ENCODE results near the gene RAB36. TPM values are rescaled to one million over a fixed set of nuclear protein-coding genes. Genes with fewer than 3 reads are reported as not detected.

Gene RAB36
- polyA plus RNA-seq, 1 donor from 2014 or later, result 3.2 TPM

DNA sequence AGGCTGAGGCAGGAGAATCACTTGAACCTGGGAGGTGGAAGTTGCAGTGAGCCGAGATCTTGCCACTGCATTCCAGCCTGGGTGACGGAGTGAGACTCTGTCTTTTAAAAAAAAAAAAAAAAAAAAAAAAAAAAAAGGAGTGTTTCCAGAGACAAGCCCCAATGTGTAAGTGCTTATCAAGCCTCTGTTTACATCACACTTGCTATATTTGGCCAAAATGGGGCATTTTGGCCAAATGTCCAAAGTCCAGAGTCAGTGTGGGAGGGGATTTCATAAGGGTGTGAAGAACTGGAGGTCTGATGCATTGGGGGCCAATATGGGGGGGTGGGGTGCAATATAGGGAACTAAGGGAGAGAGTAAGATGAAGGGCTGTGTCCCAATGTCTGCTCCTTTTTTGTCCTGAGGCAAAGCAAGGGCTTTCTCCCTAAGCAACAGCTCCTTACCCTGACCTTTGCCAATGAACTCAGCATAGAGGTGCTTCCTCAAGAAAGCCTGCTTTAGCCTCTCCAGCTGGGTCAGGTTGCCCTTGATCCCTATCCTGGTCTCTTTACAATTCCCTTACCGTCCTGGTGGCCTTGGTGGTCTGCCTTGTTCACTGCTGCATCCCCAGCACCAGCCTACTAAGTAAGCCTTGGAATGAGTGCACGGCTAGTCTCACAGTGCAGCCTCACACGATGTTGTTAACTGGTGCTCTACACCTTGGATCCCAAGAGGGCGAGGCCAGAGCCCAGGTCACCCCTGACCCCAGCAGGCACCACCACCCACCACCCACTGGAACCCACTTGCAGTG, 21.0 kb downstream of the RAB36 start:
- Histone ChIP-seq H4K20me1 (ENCODE audit: insufficient read depth) (no peaks in the 10 kb centered on the region), H3K4me3 (ENCODE audit: low read length) (no peak overlapping the region), H3K27me3 (ENCODE audit: insufficient read depth, low read depth, low read length) (no peaks in the 10 kb centered on the region), H3K27ac (ENCODE audit: low read length) (no peak overlapping the region), H2AFZ (ENCODE audit: low read depth, low read length) (no peak overlapping the region), H3K9me2 (ENCODE audit: insufficient read depth, low read length) (no peaks in the 10 kb centered on the region), H3K9me3 (ENCODE audit: low read length) (no peaks in the 10 kb centered on the region), H3K79me2 (replicated peaks; ENCODE audit: insufficient read depth, low read length) (no peaks in the 10 kb centered on the region), H3K4me2 (ENCODE audit: low read length) (no peak overlapping the region), H3F3A (ENCODE audit: insufficient read depth, low read length, poor library complexity, severe bottlenecking) (no peaks in the 10 kb centered on the region), H3K9ac (ENCODE audit: low read length) (no peak overlapping the region), H3K36me3 (ENCODE audit: insufficient read depth, low read length) (no peaks in the 10 kb centered on the region)
- TF ChIP-seq EZH2 (IDR thresholded peaks at IDR 0.05; ENCODE audit: borderline replicate concordance, insufficient read depth, low read length, poor library complexity, severe bottlenecking), result no peak
- TF ChIP-seq SMC3 (conservative IDR thresholded peaks at IDR 0.05; ENCODE audit: poor library complexity), result no peak
- no peak for TF ChIP-seq POLR2AphosphoS5 (IDR thresholded peaks at IDR 0.05)
- TF ChIP-seq RAD21 (conservative IDR thresholded peaks at IDR 0.05), result no peak
- TF ChIP-seq MXI1 (conservative IDR thresholded peaks at IDR 0.05; ENCODE audit: poor library complexity, severe bottlenecking), result no peak
- TF ChIP-seq TAF1 (IDR thresholded peaks at IDR 0.05; ENCODE audit: low read depth), result no peak
- TF ChIP-seq, protein P1, sequence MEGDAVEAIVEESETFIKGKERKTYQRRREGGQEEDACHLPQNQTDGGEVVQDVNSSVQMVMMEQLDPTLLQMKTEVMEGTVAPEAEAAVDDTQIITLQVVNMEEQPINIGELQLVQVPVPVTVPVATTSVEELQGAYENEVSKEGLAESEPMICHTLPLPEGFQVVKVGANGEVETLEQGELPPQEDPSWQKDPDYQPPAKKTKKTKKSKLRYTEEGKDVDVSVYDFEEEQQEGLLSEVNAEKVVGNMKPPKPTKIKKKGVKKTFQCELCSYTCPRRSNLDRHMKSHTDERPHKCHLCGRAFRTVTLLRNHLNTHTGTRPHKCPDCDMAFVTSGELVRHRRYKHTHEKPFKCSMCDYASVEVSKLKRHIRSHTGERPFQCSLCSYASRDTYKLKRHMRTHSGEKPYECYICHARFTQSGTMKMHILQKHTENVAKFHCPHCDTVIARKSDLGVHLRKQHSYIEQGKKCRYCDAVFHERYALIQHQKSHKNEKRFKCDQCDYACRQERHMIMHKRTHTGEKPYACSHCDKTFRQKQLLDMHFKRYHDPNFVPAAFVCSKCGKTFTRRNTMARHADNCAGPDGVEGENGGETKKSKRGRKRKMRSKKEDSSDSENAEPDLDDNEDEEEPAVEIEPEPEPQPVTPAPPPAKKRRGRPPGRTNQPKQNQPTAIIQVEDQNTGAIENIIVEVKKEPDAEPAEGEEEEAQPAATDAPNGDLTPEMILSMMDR (IDR thresholded peaks at IDR 0.05; ENCODE audit: poor library complexity, severe bottlenecking), result no peak
- TF ChIP-seq, protein P2, sequence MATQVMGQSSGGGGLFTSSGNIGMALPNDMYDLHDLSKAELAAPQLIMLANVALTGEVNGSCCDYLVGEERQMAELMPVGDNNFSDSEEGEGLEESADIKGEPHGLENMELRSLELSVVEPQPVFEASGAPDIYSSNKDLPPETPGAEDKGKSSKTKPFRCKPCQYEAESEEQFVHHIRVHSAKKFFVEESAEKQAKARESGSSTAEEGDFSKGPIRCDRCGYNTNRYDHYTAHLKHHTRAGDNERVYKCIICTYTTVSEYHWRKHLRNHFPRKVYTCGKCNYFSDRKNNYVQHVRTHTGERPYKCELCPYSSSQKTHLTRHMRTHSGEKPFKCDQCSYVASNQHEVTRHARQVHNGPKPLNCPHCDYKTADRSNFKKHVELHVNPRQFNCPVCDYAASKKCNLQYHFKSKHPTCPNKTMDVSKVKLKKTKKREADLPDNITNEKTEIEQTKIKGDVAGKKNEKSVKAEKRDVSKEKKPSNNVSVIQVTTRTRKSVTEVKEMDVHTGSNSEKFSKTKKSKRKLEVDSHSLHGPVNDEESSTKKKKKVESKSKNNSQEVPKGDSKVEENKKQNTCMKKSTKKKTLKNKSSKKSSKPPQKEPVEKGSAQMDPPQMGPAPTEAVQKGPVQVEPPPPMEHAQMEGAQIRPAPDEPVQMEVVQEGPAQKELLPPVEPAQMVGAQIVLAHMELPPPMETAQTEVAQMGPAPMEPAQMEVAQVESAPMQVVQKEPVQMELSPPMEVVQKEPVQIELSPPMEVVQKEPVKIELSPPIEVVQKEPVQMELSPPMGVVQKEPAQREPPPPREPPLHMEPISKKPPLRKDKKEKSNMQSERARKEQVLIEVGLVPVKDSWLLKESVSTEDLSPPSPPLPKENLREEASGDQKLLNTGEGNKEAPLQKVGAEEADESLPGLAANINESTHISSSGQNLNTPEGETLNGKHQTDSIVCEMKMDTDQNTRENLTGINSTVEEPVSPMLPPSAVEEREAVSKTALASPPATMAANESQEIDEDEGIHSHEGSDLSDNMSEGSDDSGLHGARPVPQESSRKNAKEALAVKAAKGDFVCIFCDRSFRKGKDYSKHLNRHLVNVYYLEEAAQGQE (IDR thresholded peaks at IDR 0.05; ENCODE audit: borderline replicate concordance), result no peak
- no peak for TF ChIP-seq EP300 (conservative IDR thresholded peaks at IDR 0.05; ENCODE audit: poor library complexity, severe bottlenecking)

DNA sequence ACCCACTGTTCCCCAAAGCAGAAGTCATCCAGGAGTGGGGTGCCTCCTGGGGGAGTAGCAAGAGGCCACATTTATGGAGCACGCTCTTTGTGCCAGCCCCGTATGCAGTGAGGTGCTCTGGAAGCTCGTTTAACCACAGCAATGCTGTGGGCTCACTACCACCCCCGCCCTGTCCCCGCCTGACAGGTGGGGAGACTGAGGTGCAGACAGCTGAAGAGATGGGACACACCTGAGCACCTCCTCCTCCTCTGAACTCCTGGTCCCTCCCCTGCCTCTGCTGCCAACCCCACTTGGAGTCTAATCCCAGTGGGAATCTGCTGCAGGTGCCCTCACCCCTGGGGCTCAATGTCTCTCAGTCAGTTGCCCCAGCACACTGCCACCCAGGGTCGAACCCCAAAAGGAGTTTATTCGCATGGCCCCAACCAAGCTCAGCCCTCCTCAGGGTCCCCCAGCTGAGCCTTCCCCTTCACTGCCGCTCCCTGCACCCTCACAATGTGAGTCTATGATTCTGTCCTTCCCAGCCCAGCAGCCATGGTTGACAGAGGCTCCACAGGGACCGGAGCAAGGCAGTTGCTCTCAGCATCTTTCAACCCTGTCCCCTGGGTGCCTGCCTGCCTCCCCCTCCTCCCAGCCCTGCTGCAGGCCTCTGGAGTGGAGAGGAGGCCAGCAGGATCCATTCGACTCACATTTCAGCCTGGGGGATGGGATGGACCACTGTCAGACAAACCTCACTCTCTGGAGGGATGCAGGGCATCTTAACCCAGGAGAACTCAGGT, 21.8 kb downstream of the RAB36 start:
- Histone ChIP-seq H3K27ac (ENCODE audit: low read length) (no peak overlapping the region), H3K9me3 (ENCODE audit: low read length) (no peaks in the 10 kb centered on the region), H3K9ac (ENCODE audit: low read length) (no peak overlapping the region), H3K36me3 (ENCODE audit: insufficient read depth, low read length) (no peaks in the 10 kb centered on the region), H3K4me3 (ENCODE audit: low read length) (no peak overlapping the region), H3F3A (ENCODE audit: insufficient read depth, low read length, poor library complexity, severe bottlenecking) (no peaks in the 10 kb centered on the region), H3K9me2 (ENCODE audit: insufficient read depth, low read length) (no peaks in the 10 kb centered on the region), H3K4me2 (ENCODE audit: low read length) (no peak overlapping the region), H4K20me1 (ENCODE audit: insufficient read depth) (no peaks in the 10 kb centered on the region), H3K27me3 (ENCODE audit: insufficient read depth, low read depth, low read length) (no peaks in the 10 kb centered on the region), H3K79me2 (replicated peaks; ENCODE audit: insufficient read depth, low read length) (no peaks in the 10 kb centered on the region), H2AFZ (ENCODE audit: low read depth, low read length) (no peak overlapping the region)
- no peak for TF ChIP-seq RAD21 (conservative IDR thresholded peaks at IDR 0.05)
- TF ChIP-seq TAF1 (IDR thresholded peaks at IDR 0.05; ENCODE audit: low read depth), result no peak
- no peak for TF ChIP-seq POLR2AphosphoS5 (IDR thresholded peaks at IDR 0.05)
- TF ChIP-seq, protein P1 (IDR thresholded peaks at IDR 0.05; ENCODE audit: poor library complexity, severe bottlenecking), result no peak
- no peak for TF ChIP-seq SMC3 (conservative IDR thresholded peaks at IDR 0.05; ENCODE audit: poor library complexity)
- TF ChIP-seq, protein P2 (IDR thresholded peaks at IDR 0.05; ENCODE audit: borderline replicate concordance), result no peak
- no peak for TF ChIP-seq MXI1 (conservative IDR thresholded peaks at IDR 0.05; ENCODE audit: poor library complexity, severe bottlenecking)
- TF ChIP-seq EZH2 (IDR thresholded peaks at IDR 0.05; ENCODE audit: borderline replicate concordance, insufficient read depth, low read length, poor library complexity, severe bottlenecking), result no peak
- TF ChIP-seq EP300 (conservative IDR thresholded peaks at IDR 0.05; ENCODE audit: poor library complexity, severe bottlenecking), result no peak

Data from neural cell (in vitro differentiated cells).